HK-2 (cell line): ENCODE data around the gene GRIK3.
"Not testable (repeated sequence)": the region's sequence is repeated elsewhere in the genome, so short reads cannot be mapped to it uniquely, and the experiment has no call there.

Experiments used
- DNase-seq: peaks from one replicate; pipeline ENCODE4 v3.0.0-alpha.2; 2018; ENCODE audit not compliant: unreplicated experiment

Gene GRIK3

GRCh38 chr1:36944883-36945282 lies 89.4 kb downstream of the GRIK3 start:
- DNase-seq, result no peak

DNA sequence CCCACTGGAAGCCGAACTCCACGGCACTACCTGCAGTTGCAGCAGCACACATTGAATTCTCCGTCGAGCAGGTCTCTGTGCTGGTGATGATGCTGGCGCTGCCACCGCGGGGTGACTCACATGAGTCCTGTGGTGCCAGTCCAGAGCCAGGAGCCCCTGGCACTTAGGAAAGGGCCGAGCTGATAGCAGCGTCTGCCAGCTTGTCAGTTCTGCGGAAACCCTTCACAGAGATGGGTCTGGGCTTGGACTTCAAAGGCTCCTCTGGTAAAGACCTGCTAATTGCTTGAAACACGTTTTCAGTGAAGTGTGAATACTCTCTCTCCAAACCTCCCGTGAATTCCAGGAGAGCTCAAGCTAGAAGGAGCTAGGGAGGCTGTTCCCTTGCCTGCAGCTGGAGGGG lies 92.2 kb downstream of the GRIK3 start:
- no peak for DNase-seq

DNA sequence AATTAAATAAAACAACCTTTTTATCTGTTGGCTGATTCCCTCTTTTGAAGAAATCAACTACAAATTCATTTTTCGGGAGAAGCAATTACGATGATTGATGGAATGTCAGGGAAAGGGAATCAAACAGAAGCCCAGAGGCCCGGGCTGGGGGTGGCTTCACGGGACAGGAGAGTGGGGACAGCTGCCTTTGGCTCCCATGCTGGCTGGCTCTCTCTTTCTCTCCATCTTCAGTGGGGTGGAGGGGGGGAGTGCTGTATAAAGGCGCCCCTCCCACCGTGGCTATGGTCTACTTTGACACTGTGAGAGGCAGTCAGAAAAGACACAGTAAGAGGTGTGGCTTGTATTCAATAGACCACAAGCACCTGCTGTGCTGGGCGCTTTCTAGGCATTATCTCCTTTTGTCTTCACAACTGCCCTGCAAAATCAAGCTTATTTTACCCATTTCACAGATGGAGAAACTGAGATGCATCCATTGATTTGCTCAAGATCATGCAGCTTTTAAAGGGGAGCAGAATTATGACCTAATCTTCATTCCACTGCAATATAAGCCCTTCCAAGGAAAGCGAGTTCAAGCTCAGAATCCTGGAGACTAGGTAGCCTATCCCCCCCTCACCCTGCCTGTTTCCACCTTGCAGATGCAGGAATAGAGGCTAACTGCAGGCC lies 92.9 kb downstream of the GRIK3 start:
- no peak for DNase-seq

DNA sequence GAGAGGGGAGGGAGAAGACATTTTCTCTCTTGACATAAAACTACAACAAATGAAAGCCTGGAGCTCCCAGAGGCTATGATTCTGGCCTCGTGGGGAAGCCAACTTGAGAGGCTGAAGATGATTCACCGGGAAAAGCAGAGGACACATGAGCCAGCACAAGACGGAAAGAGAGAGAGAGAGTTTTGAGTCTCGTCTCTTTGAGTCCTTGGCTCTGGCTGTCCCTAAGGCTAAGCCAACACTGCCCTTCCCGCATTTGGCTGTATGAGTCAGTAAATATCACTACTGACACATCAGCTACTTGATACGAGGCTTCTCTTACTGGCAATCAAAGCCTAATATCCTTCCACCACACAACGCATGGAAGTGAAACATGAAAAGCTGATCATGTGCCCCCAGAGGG lies 95.5 kb downstream of the GRIK3 start:
- no peak for DNase-seq

DNA sequence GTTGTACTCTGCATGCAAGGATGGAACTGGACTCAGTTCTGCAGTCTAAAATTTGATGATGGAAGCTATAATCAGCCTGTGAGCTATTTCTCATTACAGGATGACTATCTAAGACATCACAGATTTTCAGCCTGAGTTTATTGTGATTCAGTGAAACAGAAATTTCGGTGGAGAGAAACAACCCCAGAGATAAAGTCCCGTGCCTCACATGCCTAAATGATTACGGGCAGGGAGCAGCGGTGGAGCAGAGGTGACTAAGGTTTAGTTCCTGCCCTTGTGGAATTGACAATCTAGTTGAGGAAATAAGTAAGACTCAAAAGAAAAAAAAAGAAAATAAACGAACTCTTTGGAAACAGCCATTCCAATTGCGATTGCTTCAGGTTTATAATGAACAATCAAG lies 96.9 kb downstream of the GRIK3 start:
- no peak for DNase-seq

DNA sequence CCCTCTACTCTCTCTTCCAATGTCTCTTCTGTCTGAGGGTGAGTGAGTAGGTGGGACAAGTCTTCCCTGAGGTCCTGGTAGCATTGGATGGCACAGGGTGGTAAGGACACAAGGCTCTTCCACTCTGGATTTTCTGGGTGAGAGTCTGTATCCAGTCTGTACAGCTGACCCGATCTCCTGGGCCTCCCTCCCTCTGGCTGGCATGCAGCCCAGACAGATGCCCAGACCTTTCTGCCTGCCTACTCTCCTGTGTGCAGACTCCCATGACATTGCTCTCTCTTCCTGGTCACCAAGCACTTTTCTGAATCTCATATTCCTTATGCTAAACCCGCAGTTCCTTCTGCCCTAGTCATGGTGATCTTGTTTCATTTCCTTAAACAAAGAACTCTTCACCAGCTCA lies 100.3 kb downstream of the GRIK3 start:
- no peak for DNase-seq

- DNase-seq, result no peak
Measured at GRCh38 chr1:36927826-36928225, 106.5 kb downstream of the GRIK3 start.

DNA sequence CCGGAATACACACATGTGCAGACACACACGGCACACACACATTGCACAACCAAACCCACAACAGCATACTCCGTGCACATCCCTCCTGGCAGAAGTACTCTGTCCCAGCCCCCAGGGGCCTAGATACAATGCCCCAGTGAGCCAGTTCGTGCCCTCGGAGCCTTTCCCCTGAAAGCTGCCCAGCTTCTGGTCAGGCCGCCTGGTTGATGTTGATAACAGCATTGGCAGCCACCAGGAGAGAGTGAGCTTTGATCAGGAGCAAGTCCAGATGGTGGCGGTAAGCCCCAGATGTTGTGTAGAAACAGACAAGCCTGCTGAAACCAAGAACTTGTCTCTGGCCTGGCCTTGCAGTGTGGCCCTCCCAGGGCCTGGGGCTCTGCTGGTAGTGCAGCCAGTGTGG lies 109.1 kb downstream of the GRIK3 start:
- no peak for DNase-seq

- DNase-seq, result peak; percentile 38
Measured at GRCh38 chr1:36924282-36924811, 110.0 kb downstream of the GRIK3 start.

- no peak for DNase-seq
Measured at GRCh38 chr1:36922593-36923426, 111.5 kb downstream of the GRIK3 start.

DNA sequence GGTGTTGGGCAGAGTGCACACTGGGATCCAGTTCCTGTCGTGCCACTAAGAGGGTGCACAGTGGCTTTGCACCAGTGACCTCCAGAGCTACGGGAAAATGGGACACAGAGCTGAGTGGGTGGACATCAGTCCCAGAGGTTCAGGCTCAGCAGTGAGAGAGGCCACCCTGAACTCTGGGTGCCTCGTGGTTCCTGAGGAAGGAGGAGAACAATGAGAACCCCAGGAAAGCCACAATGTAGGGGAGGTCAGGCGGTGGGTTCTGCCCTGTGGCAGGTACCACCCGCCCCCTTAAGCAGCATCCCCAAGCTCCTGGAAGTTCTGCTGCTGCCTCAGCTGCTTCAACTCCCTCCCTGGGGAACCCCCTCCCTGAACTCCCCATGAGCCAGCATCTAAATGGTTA lies 112.2 kb downstream of the GRIK3 start:
- no peak for DNase-seq

DNA sequence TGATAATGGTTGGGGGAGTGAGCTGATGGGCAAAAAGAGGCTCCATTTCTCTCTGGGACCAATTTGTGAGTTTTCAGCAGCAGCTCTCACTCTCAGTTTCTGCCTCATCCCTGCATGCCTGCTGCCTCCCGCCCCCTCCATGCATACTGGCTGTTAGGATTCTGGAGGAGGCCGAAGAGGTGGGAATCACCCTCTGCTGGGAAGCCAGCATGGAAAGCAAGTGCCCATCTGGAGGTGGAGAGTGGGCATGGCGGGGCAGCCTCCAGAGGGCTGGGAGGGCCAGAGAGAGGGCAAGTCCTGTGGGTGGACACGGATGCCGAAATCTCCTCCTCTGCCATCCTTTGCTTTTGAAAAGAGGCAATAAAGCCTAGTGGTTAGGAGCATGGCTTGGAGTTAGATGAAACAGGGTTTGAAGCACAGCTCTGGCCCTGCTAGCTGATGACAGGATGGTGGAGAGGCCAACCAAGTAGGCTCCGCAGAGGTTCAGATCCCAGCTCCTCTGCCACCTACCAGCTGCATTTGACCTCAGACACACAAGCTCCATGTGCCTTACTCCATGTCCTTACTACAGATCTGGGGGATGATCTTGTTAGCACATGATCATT lies 113.4 kb downstream of the GRIK3 start:
- no peak for DNase-seq

- no peak for DNase-seq
Measured at GRCh38 chr1:36920371-36920770, 113.9 kb downstream of the GRIK3 start.

GRCh38 chr1:36919491-36920145 lies 114.7 kb downstream of the GRIK3 start:
- no peak for DNase-seq

DNA sequence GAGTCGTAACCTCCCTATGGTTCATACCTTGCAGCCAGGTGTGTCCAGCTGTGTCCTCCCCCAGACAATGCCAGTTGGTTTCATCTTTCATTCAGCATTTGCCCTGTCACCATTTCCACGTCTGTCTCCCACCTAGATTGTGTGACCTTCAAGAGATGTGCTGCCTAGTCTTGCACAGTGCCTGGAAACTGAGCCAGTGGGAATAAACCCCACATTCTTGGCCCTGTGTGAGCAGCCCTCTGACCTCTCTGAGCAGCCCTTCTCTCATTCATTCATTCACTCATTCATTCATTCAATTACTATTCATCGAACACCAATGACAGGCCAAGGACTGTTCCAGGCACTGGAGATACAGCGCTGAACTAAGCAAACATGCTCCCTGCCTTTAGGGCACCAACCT lies 115.7 kb downstream of the GRIK3 start:
- no peak for DNase-seq

DNA sequence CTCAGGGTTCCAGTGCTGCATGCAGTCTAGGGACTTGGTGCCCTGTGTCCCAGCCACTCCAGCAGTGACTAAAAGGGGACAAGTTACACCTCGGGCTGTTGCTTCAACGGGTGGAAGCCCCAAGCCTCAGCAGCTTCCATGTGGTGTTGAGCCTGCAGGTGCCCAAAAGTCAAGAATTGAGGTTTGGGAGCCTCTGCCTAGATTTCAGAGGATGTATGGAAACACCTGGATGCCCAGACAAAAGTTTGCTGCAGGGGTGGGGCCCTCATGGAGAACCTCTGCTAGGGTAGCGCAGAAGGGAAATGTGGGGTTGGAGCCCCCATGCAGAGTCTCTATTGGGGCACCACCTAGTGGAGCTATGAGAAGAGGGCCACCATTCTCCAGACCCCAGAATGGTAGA lies 117.8 kb downstream of the GRIK3 start:
- DNase-seq, result not testable (repeated sequence)

- DNase-seq, result no peak
Measured at GRCh38 chr1:36913484-36914060, 120.7 kb downstream of the GRIK3 start.

GRCh38 chr1:36913016-36913415 lies 121.3 kb downstream of the GRIK3 start:
- no peak for DNase-seq

DNA sequence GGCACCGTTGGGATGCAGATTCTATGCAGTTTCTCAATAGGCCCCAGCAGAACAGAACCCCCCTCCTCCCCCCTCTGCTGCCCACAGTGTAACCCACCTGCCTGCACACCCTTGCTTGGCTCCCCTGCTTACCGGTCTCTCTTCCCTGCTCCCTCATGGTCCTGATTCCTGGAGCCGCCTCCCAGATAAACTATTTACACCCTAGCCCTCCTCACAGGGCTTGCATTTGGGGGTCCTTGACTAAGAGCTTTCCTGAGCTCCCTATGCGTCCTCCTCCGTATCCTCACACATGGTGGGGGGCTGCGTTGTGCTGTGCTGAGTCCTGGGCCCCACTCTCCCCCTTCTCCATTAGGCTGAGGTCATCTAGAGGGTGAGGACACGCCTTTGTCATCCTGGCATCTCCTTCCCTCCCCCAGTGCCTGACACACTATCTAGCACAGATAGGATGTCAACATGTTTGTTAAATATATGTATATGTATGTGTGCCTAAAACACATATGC lies 121.9 kb downstream of the GRIK3 start:
- no peak for DNase-seq

DNA sequence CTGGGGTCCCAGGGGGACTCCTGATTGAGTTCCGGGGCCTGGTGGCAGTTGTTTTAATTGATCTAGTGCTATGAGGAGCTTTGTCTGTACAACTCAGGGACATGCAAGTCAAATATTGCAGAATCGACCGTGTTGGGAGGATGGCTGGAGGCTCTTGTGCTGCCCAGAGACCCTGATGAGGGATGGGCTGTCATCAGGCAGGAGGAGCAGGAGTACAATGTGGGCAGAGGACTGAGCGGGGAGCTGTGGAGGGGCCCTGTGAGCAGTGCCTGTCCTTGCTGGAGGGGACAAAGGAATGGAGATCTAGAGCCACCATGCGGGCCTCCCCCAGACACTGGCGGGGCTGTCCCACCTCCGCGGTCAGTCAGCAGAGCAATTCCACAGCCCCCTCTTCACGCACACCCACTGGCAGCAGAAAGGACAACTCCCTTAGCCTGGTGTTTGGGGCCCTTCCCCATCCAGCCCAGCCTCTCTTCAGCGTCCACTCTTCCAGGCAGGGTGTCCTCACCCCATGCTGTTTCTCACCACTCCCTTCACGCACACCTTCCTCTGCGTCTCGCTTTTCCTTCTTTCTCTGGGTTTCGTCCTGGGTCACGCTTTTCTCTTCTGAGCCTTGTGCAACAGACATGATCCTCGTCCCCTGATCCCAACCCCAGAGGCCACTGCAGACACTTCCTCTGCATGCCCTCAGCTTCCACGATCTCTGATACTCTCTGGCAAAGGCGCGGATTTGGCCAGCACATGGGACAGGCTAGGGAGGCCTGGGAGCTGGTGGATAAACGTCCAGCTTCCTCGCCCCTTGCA lies 122.6 kb downstream of the GRIK3 start:
- DNase-seq, result no peak
